GM12874 (cell line): ENCODE measurements around the gene RWDD3.

Experiments used
- TF ChIP-seq, protein P1 (sequence below): IDR thresholded peaks from 2 replicates; pipeline ENCODE4 v1.5.1; 2011; ENCODE audit warnings: low read depth, mild to moderate bottlenecking, control low read depth, low read length, moderate library complexity; ENCODE audit not compliant: insufficient read depth

Gene RWDD3

DNA sequence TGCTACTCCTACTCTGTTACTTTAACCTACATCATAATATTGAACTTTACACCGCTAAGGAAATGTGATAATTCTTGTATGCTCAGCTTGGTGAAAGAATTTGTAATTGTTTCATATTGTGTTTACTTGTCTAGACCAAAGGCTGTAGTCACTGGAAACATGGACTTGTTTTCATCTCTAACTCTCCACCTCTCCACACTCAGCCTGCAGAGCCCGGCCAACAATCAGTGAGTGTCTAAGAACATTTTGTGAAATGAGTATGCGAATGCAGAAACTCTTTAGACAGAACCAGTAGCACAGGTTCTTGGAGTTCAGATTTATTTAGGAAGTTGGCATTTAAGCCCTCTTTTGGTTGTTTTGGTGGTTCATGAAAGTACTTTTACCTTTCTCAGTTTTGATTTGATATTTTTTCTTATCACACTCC, 3.2 kb upstream of the RWDD3 start:
- TF ChIP-seq, protein P1, sequence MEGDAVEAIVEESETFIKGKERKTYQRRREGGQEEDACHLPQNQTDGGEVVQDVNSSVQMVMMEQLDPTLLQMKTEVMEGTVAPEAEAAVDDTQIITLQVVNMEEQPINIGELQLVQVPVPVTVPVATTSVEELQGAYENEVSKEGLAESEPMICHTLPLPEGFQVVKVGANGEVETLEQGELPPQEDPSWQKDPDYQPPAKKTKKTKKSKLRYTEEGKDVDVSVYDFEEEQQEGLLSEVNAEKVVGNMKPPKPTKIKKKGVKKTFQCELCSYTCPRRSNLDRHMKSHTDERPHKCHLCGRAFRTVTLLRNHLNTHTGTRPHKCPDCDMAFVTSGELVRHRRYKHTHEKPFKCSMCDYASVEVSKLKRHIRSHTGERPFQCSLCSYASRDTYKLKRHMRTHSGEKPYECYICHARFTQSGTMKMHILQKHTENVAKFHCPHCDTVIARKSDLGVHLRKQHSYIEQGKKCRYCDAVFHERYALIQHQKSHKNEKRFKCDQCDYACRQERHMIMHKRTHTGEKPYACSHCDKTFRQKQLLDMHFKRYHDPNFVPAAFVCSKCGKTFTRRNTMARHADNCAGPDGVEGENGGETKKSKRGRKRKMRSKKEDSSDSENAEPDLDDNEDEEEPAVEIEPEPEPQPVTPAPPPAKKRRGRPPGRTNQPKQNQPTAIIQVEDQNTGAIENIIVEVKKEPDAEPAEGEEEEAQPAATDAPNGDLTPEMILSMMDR: no peak

DNA sequence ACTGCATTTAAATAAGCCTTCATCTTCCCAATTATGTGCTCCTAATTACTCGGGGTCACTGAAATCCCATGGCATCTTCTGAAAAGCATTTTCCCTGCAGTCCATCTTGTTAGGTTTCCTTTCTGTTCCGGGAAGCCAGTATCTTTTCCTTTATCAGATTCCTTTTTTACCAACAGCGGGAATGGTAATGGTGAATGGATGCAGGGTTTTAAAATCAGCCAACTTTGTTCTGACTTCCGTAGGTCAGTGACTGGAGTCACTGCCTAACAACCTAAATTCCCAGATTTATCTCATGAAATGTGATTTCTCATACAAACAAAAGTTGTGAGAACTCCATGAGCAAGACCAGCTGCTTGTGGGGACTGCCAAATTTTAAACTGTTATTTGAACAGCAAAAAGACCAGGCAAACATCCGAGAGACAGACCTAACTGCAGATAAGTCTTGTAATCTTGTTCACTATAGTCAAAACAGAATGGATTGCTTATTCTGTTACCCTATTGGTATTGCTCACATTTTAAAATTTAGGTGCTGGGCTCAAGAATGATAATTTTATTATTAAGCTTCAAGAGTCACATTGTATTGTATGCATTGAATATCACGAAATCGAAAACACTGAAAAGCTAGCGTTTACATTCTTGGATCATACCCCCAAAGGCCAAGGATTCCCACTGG, 1.2 kb upstream of the RWDD3 start:
- TF ChIP-seq, protein P1: no peak

DNA sequence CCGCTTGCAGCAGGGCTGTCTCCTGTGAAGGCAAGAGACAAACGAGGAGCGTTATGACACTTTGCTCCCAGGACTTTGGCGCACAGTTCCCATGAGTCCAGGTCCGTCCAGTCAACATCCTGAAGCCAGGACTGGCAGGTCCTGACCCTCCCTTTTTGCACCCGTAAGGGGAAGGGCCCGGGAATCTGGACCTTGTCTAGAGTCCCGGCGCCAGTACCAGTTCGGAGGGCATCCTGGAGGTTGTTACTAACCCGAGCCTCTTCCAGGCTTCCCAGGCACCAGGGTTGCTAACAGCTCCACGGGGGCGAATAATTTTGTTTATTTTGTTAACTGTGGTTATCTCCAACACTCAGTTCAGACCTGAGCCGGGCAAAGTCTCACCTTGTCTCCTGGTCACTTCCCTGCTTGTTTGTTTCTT, 682 bp upstream of the RWDD3 start:
- TF ChIP-seq, protein P1: no peak

DNA sequence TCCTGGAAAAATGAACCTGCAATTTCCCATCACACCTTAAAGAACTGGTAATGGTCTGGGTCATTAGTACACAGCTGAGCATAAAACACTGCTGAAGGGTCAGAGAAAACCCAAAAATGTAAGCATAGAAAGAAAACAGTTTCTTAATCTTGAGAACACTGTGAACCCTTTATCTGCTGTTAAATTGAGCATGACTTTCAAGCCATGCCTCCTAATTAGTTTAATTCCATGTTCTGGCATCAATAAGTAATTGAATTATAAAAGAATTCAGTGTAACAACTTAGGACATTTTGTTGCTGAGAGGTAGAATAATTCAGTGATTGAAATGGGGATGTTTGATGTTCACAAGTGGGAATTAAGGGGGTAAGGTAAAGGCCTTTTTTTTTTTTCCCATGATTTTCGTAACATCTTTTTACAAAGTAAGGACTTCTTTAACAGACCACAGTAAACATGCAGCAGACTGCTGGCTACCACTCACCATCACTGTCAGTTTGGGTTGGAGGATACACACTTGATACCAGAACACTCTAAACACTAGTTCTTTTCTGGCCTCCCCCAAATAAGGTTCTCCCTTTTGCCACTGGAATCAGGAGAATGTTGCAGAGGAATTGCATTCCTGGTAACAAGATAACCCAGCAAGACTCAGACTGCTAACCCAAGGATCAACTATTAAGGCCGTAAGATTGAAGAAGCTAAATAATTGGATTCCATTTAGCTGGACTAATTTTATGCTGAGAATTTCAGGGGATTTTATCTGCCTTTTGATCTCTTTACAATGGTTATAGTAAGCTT, 3.0 kb downstream of the RWDD3 start:
- TF ChIP-seq, protein P1: no peak

DNA sequence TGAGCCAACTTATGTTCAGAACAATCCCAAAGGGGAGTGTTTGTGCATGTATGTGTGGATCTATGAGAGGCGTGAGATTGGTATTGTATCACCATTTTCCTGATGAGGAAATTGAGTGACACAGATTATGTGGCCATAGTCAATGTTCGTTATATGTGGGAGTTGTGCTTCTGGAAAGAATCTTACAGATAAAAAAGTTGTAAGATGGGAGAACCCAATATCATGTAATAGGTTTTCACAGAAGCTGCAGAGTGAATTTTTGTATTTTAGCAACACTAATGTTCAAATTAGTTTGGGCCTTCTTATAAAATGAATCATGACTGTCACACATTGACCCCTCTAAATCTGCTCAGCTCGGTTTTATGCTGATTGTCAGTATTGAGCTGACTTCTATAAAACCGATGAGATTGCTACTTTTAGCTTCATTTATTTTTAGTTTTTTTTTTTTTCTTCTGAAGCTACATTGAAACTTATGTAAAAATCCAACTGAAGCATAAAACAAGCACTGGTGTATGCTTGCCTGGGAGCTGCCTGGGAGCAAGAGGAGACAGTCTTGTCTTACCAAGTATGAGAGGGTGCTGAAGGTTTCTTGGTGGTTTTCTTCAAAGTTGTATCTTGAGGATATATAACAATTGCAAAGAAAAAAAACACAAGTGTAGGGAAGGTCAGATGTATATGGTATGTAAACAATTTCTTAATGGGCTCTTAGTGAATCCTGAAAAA, 4.1 kb downstream of the RWDD3 start:
- TF ChIP-seq, protein P1: no peak

DNA sequence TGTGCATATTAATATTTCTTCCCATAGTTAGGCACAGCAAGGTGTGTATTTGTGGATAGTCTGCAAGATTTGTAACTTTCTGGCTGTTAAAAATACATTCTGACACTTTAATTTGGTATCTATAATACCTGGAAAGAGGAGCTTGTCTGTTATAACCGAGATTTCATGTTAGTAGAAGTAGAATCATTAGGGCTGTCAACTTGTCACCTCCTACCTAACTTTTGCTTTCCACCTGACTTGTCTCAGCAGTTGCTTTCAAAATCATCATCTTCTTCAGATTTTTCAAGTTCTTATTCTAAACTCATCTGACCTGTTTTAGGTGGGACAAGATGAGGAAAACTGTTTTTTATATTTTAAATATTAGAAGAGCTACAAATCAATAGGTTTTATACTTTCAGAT, 11.0 kb downstream of the RWDD3 start:
- TF ChIP-seq, protein P1: no peak

DNA sequence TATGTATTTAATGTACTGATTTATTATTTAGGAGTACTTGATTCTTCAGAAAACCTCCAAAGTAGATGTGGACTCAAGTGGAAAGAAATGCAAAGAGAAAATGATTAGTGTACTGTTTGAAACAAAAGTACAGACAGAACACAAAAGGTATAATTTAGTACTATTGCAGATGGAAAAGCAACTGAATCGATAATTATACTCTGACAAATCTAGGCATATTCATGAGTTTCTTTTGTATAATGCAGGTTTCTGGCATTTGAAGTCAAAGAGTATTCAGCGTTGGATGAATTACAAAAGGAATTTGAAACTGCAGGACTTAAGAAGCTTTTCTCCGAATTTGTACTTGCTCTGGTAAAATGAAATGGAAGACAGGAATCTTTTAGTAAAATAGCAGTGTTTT, 12.5 kb downstream of the RWDD3 start:
- TF ChIP-seq, protein P1: no peak
